Measurements from ENCODE around the gene MCEE.
"Not testable (repeated sequence)": the region's sequence is repeated elsewhere in the genome, so short reads cannot be mapped to it uniquely, and the experiment has no call there.

MCEE gene

GRCh38 chr2:71125506-71126294 lies 4.3 kb downstream of the MCEE start:
- no peak for DNase-seq

DNA sequence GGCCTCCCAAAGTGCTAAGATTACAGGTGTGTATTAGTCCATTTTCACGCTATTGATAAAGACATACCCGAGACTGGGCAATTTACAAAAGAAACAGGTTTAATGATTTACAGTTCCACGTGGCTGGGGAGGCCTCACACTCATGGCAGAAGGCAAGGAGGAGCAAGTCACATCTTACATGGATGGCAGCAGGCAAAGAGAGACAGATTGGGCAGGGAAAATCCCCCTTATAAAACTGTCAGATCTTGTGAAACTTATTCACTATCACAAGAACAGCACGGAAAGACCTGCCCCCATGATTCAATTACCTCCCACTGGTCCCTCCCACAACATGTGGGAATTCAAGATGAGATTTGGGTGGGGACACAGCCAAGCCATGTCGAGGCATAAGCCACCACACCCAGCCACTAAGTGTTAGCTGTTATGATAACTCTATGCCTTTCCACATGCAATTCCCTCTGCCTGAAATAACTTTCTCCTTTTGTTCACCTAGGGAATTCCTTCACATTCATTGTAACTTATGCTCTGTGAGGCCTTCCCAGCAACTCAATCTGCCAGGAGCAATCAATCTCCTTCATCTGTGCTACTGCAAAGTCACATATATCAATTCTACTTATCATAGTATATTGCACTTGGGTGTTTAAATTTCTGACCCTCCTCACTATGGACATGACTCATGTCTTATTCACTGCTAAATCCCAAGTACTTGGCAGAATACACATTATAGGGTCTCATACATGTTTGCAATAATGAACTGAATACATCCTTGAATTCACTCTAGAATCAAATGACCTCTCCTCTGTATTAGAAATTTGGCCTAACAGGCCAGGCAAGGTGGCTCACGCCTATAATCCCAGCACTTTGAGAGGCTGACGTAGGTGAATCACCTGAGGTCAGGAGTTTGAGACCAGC lies 7.4 kb downstream of the MCEE start:
- DNase-seq = no peak

DNA sequence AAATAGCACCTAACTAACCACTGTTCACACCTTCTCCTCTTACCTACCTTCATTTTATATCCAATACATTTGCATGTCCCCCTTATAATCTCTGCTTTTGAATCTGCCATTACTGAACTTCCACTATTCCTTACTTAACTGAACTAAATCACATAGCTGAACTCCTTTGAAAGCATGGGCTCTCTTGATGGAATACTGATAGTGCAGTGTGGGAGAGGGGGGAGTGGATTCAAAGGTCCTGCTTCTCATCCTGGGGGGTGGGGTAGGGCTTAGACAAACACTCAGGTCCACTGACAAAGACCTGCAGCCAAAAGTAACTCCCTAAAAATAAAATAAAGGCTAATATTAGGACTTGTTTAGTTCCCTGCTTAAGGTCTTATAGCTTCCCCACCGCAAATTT lies 8.6 kb downstream of the MCEE start:
- no peak for DNase-seq

DNA sequence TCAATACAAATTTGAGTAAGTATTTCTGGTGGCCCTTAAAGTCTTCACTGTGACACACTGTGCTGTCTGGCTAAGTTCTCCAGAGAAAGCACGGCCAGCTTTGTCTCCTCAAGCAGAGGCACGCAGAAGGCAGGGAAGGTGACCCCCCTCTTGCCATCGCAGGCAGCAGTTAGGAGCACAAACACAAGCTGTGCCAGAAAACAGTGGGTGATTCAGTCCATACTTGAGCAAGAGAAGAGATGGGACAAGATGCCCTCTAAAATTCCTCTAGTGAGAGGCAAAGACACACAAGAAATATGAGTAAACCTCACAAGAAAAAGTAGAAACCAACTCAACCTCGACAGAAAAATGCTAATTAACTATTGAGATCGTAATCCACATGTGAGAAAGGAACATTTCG lies 9.8 kb downstream of the MCEE start:
- DNase-seq = no peak

DNA sequence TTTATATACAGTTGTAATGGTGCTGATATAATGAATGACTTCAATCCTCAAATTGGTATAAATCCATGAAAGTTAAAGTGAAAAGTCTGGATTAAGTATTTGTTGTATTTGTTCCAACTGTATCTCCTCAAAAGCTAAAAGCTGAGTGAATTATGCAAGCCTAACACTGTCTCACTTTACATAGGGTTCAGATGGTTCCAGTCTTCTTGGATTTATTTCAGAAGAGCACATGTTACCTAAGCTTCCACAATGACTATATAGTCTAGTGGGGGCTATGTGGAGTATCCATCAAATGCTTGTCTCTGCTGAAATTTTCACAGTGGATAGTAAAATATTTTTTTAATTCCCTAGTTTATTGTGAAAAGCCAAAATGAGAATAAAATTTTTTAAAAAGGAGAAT lies 13.0 kb downstream of the MCEE start:
- no peak for DNase-seq

DNA sequence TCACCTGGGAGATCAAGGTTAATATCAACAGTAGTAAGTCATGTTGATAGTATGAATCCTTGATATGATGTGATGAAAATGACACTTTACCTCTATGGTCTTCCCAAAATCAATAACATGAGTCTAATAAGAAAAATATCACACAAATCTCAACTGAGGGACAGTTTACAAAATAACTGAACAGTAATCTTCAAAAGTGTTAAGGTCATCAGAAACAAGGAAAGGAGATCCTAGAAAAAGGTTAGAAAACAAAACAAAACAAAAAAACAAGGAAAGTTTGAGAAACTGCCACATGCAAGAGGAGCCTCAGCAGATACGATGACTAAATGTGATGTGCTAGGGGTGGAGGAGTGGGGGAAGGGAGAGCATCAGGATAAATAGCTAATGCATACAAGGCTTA lies 16.2 kb downstream of the MCEE start:
- no peak for DNase-seq

DNA sequence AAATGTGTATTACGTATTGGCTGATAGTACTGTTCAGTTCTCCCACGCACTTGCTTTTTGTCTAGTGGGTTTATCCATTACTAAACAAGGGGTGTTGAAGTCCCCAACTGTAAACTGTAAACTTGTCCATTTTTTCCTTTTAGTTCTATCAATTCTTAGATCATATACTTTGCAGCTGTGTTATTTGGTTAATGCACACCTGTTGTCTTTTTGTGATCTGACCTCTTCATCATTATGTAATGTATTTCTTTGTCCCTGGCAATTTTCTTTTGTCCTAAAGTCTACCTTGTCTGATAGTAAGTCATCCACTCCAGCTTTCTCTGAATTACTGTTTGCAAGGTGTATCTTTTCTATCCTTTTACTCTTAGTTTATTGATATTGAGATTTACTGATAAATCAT lies 21.9 kb downstream of the MCEE start:
- DNase-seq = no peak

DNA sequence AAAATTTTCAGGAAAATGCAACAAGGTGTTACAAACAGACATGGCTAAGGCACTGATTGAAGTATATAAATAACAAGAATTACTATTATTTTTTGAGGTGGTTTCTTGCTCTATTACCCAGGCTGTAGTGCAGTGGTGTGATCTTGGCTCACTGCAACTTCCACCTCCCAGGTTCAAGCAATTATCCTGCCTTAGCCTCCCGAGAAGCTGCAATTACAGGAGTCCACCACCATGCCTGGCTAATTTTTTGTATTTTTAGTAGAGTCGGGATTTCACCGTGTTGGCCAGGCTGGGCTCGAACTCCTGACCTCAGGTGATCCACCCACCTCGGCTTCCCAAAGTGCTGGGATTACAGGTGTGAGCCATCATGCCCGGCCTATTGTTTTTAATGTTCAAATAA lies 23.6 kb downstream of the MCEE start:
- not testable (repeated sequence) for DNase-seq

DNA sequence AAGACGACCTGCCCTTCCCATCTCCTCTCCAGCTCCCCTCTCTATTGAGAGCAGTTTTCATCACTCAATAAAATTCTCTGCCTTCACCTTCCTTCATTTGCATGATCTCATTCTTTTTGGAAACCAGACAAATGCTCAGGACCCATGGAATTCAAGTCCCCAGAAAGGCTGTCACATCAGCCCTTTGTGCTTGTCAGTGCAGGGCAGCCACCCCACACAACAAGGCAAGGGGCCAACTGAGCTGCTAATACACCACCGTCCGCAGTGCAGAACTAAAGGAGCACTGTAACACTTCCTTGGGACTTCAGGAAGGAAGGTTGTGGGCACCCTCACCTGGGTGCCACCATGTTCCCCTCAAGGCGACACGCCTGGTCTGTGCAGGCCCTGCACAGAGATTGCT lies 26.2 kb downstream of the MCEE start:
- no peak for DNase-seq

GRCh38 chr2:71102981-71103681 lies 26.9 kb downstream of the MCEE start:
- DNase-seq = no peak

DNA sequence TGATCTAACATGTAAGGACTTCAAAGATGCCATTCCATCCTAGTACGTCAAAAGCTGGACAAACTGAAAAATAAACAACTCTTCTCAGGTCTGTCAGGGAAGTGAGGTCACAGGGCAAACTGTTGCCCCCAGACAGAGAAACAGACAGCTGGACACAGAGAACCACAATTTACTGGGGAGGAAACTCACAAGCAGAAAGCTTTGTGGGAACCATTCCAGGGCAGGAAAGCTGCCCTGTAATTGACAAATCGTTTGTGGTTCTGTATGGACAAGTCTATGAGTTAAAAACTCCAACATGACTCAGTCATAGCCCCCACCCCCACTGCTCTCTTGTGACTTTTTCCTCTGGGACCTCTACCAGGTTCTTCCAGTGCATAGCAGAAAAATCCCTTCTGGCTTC lies 28.4 kb downstream of the MCEE start:
- DNase-seq = no peak

DNA sequence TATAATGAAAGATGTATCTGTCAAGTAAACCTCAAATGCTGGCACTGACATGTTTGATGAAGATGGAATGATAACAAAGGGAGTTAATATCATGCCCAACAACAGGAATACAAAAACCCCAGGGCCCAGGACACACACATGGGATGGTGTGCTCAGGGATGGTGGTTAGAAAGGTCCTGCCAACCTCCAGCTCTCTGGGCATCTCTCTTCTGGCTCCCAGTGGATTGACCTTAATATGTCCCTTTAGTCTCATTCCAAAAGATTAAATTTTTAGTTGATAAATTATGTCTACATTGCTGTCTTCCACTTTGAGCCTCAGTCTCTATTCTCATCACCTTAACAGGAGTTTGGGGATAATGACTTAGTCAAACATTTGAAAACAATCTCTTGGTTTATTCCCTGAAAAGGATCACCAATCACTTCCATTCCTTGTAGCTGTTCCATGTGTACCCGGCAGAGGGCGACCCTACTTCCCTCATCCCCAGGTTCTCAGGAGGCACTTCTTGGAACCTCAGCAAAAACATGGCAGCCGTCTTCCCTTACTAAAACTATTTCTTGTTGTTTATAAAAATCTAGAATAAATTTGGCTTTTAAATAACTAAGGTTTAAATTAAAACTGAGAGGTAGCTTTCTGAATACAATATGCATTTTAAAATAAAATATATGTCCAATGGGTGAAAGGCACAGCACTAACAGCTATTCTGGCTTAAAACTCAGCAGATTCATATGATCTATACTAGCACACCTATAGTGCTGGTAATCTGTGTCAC lies 29.6 kb downstream of the MCEE start:
- DNase-seq = peak; percentile 65

DNA sequence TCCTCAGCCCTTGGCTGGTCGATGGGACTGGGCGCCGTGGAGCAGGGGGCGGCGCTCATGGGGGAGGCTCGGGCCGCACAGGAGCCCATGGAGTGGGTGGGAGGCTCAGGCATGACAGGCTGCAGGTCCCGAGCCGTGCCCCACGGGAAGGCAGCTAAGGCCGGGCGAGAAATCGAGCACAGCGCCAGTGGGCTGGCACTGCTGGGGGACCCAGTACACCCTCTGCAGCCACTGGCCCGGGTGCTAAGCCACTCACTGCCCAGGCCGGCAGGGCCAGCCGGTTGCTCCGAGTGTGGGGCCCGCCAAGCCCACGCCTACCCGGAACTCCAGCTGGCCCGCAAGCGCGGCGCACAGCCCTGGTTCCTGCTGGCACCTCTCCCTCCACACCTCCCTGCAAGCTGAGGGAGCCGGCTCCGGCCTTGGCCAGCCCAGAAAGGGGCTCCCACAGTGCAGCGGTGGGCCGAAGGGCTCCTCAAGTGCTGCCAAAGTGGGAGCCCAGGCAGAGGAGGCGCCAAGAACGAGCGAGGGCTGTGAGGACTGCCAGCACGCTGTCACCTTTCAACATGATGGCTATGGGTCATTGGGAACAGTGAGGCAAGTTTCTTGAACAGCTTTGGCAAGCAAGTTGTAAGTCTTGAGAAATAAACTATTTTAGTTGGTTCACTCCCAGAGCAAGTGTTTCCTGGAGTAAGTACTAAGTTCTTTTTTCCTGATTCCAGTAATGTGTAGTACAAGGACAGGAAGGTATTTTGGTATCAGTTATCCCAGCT lies 37.4 kb downstream of the MCEE start:
- DNase-seq = not testable (repeated sequence)

DNA sequence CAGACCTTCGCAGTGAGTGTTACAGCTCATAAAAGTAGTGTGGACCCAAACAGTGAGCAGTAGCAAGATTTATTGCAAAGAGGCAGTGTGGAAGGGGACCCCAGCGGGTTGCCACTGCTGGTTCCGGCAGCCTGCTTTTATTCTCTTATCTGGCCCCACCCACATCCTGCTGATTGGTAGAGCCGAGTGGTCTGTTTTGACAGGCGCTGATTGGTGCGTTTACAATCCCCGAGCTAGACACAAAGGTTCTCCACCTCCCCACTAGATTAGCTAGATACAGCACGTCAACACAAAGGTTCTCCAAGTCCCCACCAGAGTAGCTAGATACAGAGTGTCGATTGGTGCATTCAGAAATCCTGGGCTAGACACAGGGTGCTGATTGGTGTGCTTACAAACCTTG lies 38.2 kb downstream of the MCEE start:
- DNase-seq = not testable (repeated sequence)

DNA sequence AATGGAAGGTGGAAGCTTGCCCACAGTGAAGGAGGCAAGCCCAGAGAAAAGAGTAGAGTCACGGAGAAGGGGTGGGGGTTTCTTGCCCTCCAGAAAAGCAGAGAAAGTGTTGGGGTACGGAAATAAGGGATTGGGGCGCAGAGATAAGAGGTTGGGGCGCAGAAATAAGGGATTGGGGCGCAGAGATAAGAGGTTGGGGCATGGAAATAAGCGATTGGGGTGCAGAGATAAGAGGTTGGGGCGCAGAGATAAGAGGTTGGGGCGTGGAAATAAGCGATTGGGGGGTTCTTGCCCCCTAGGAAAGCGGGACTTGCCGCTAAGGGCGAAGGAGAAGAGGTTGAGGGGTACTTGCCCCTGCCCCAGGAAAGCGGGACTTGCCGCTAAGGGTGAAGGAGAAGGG lies 40.6 kb downstream of the MCEE start:
- not testable (repeated sequence) for DNase-seq

GRCh38 chr2:71085325-71086003 lies 44.6 kb downstream of the MCEE start:
- not testable (repeated sequence) for DNase-seq

GRCh38 chr2:71083752-71084312 lies 46.2 kb downstream of the MCEE start:
- DNase-seq = not testable (repeated sequence)

DNA sequence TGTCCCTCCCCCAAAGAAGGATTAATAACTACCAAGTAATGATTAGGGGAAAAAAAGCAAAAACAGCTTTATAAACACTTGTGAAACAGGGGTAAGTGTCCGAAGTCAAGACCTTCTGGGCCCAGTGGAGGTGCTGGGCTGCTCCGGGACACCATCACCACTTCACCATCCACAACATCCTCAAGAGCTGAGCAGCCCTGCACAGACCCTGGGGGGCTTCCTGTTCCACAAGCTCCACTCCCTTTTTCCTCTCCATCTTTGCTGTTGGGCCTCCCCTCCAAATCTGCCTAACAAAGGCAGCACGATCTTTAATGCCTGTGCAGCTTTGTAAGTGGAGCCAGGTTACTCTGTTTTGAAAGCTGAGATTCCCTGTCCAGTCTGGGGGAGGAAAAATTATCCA lies 46.7 kb downstream of the MCEE start:
- DNase-seq = not testable (repeated sequence)

GRCh38 chr2:71082402-71083252 lies 47.4 kb downstream of the MCEE start:
- DNase-seq = no peak

- peak; percentile 16 for DNase-seq
These were observed 51.4 kb downstream of the MCEE start for GRCh38 chr2:71078624-71079023.
